Suppressor macrophage treated with lipopolysaccharide for 4 hours (primary cell): ENCODE measurements around the gene KIF26B.

ENCODE experiments used
- DNase-seq: peaks from one replicate; pipeline ENCODE4 v3.0.0-alpha.2; 2020

The KIF26B gene

DNA sequence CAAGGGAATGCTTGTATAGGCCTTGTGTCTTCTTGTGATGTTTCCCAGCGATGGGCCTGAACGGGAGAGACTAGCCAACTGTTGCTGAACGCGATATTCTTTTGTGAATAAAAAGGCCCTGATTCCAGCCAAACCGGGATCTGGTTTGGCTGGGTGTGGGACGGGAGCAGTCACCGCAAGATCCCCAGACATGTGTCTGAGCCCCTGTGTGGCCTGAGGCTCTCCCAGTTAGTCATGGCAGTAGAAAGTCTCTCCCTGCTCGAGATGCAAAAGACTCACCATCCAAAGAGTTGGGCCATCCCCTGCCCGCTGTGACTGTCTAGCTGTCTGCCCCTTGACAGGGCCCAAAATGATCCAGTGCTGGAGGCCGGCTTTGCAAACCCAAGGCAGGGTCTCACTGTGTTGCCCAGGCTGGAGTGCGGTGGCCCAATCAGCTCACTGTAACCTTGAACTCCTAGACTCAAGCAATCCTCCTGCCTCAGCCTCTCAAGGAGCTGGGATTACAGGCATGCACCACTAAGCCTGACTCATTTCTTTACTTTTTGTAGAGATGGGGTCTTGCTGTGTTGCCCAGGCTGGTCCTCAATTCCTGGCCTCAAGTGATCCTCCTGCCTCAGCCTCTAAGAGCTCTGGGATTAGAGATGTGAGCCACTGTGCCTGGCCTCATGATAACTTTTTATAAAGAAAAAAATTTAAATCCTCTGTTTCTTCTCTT is 56.4 kb downstream of the KIF26B start:
- DNase-seq, result no peak

DNA sequence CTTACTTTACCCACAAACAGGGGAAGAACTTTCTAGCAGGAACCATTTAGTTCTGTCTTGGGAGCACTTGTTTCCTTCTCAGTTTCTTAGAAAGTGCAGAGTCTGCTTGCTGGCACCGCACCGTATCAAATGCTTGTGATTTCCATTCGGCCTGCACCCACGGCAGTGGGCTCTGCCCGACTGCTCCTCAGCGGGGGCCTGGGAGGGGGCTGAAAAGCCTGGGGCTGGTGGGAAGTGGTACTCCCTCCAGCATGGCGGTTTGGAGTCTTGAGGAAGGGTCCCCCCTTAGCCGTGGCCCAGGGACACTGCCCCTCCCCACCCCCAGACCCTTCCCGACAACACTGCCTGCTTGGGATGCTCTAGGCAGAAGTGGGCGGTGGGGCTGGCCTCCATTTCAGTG is 57.0 kb downstream of the KIF26B start:
- DNase-seq, result no peak

DNA sequence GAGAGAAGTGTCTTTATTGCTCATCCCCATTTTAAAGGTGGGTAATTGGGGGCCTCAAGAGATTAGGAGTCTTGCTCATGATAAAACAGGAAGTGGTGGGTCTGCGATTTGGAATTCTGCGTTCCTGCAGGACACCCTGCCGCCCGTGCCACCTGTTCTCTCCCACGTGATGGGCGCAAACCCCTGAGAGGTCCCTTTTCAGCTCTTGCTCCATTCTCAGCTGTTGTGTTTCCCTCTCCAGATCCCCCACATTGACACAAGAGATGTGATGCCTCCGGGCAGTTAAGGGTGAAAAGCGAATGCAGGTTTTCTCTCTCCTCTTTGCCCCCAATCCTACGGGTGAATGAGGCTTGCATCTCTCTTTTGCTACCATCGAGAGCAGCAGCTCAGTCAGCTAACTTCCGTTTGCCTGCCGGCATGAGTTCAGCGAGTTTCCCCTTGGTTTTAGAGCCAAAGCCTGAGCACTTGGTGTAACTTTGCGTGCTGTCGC is 57.5 kb downstream of the KIF26B start:
- DNase-seq, result no peak

DNA sequence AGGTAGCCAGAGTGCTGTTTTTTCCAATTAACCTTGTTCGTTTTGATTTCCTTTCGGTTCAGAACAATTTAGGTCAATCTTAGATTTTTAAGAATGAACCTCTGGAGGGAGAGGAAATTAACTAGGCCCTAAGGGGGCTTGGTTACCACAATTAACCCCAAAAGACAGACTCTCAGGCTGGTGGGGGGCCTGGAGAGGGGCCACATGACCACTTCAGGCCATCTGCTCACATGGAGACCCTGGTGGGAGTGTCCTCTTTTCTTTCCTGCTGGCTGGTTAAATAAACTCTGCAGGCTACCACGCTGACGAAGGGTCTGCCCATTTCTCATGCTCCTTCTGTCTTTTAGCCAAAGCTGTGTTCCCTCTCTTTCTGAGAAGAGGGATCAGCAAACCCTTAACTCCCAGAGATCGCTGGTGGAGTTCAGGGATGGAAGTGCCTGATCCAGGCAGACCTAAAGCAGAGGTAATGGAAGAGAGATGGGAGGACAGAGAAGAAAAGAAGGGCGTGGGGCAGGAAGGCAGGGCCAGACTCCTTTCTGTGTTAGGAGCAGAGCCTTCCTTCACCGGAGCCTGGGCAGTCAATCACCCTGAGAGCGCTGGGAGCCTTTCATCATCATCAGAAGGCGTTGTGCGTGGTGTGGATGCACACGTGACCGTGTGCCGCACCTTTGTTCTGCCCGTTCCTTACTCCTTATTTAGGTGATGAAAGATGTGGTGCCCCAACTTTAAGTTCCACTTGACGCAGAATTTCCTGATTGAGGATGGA is 58.5 kb downstream of the KIF26B start:
- DNase-seq, result no peak

DNA sequence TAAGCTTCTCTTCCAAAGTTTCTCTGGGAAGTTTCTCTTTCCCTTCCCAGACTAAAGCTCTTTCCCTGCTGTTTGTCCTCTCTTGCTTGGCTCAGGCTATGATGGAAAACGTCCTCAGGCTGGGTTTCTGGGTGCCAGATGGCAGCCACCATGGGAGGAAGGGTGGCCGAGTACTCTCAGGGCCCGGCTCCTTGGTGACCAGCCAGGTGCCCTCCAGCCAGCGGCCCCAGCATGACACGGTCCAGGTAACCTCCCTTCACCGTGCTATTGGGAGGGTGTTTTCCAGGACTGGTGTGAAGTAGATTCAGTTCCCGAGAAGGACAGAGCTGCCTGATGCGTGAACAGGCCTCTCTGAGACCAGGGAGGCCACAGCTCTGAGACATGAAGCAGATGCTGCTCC is 60.3 kb downstream of the KIF26B start:
- DNase-seq, result no peak

DNA sequence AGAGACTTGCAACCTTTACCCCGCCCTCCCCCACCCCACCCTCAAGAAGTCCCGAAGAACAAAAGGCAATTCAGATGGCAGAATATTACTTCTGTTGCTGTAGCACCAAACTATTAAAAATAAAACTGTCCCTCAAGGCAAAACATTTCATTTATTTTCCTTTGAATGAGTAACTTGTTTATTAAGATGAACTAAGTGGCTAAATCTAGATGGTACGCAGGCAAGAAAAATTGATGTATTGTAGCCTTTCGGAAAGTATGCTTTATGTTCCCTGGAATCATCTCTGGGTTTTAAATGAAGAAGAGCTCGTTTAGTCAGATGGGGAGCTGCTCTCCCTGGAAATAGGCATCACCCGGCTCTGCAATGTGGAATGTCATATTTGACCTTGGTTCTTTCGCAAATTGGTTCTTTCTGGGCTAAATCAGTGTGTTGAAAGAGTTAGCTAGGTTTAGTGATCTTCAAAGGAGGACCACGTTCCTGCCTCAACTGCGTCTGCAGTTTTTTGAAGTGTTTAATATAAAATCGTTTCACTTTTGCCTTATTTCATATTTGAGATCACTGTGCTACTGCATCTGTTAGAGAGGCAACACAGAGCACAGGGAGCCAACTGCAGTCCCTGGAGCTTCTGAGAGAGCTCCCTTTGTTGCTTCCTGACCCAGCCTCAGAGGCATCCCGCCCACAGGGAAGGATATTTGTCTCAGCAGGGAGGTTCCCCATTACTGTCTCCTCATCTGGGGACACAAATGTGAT is 61.8 kb downstream of the KIF26B start:
- no peak for DNase-seq

DNA sequence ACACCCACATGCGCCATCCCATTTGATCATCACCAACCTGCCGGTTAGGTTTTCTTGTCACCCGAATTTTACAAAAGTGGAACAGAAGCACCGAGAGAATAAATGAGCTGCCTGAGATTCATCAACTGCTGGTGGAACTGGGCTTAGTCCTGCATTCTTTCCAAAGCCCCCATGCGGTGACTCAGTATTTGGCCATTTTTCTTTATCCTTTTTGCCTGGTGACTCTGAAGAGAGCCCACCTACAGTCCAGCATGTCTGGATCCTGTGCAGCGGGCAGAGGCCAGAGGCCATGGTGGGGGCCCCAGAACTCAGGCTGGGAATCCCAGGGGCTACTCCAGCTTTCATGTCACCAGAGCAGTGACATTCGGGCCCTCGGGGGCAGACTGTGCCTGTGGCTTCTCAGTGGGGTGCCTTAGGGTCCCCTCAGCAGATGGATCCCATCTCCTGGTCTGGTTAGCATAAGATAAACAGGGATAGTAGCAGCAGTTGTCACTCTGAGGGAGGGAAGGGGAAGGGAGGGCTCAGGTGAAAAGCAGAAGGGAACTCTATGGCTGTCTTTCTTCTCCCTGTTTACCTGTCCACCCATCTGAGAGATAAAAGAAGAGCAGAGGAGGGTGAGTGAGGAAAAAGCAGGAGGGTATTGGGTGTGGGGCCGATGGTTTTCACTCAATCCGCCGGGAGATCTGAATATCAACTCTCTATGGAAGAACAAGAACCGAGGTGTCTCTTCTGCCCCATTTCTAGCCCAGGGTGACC is 63.2 kb downstream of the KIF26B start:
- DNase-seq, result no peak

DNA sequence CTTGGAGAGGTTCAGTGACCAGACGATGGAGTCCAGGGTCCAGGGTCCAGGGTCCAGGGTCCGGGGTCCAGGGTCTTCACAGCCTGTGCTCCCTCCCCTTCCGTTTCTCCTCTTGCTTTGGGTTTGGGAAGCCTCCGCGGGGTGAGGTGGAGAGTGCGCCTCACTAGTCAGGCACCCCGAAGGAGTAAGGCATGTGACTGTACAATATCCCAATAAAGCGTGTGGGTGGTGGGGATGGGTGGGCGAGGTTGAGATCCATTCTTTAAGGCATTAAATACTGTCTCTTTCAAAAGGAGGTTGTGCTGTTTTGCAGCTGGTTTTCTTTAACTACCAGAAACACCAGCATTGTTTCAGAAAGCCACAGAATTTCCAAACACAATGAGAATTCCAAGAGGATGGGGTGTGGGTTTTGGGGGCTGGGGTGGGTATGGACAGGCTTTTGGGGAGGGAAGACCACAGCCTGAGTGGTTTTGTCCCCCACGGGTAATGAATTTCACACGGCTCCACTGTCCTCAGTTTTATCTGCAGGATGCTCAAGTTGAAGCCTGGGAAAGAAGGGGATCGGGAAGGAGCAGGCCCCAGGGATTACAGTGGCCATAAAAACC is 65.7 kb downstream of the KIF26B start:
- DNase-seq, result no peak

DNA sequence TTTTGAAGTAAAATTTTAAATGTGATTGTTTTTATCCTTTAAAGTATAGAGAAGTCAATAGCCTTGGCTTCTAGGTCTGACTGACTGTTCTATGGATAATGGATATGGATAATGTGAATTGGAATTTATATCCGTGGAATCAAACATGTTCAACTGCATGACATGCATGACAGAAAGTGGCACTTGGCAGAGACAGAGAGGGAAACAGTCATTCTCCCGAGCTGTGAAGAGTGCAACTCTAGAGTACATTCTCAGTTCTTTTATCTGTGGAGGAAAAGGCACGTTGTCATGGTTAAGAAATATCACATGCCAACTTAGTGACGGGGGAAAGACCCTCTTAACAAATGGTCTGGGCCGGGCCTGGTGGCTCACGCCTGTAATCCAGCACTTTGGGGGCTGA is 67.0 kb downstream of the KIF26B start:
- no peak for DNase-seq

DNA sequence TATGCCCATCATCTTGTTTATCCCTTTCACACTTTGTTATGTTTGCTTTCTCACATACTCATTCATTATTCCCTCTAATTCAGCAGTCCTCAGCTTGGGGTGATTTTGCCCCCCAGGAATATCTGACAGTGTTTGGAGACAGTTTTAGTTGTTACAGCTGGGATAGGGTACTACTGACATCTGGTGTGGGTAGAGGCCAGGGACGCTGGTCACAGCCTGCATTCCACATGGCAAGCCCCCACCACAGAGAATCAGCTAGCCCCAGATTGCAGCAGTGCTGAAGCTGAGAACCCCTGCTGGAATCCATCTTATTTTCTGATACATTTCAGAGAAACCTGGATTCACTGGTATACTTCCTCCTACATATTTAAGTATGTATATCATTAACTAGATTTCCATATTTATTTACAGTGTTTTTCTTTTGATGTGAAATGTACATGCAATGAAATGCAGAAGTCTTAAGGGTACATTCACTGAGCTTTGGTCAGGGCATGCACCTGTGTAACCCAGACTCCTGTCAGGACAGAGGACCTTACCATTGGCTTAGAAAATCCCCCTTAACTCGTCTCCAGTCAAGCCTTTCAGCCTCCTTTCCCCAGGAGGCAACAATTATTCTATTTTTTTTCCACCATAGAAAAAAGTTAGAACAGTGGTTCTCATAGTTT is 68.3 kb downstream of the KIF26B start:
- DNase-seq, result no peak

DNA sequence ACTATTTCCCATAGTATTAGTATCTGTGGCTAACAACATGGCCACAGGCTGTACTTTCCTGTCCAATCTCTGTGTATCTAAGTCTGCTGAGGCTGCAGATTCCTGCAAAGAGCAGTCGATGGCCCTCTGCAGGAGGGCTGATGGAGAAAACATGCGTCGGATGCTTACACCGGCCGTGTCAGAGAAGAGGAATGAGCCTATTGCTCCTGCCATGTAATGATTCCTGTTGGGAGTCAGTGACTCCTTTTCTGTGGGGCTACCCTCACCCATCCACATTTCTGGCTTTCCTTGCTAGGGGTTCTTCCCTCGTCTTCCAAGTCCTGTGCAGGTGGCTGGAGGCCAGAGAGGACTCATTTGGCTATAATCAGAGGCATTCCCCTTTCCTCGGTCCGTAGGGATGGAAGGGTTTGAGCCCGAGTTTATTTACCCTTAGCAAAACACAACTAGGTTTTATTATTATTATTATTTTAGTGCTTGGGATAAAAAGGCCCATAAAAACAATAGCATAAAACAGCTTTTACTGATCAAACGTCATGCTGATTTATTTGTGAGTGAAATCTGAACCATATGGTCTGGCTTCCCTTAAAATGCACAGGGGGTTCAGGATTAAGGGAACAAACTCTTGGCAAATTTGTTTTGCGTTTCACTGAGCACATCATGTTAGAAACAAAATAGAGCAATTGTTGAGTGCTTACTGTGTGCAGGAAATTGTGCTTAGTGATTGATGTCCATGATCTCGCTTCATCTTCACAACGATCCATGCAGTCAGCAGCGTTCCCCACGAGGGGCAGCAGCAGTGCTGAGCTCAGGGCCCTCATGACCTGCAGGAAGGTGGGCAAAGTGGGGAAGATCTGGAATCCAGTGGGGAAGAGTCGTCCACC is 70.8 kb downstream of the KIF26B start:
- no peak for DNase-seq

DNA sequence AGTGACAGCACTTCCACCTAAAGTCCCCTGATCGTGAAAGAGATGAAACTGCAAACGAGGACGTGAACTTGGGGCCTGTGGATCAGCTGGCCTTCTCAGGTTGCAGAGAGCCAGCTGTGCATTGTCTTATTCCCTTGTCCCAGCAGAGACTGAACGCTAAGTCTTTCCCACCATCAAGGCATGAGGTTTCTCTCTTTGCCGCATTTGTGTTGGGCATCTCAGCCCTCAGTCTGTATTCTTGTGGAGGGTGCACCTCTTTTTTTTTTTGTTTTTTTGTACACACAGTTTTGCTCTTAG is 71.4 kb downstream of the KIF26B start:
- no peak for DNase-seq

DNA sequence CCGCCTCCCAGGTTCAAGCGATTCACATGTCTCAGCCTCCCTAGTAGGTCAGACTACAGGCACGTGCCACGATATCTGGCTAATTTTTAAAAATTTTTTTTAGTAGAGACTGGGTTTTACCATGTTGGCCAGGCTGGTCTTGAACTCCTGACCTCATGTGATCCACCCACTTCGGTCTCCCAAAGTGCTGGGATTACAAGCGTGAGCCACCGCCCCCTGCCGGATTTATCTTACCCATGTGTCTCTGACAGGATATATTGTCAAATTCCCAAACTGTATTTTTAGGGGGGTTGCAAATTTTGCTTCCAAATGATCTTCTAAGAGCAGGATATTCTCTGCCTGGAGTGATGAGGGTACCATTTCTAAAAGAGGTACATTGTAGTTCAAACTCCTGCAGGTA is 74.3 kb downstream of the KIF26B start:
- no peak for DNase-seq

DNA sequence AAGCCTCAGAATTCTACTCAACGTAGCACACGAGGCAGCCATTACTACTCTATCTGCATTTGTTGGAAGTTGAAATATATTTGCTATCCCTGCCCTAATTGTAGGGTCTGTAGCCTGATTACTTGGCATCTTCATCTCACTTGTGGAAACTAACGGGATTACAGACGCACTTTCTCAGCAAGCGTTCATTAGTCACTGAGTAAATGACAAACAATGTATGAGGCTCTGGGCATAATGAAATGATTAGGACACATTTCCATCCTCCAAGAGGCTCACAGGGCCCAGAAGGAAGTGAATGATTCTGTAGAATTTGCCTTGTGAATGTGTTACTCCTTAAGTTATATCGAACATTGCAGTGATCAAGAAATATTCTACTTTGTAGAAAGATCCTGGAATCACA is 78.1 kb downstream of the KIF26B start:
- no peak for DNase-seq

DNA sequence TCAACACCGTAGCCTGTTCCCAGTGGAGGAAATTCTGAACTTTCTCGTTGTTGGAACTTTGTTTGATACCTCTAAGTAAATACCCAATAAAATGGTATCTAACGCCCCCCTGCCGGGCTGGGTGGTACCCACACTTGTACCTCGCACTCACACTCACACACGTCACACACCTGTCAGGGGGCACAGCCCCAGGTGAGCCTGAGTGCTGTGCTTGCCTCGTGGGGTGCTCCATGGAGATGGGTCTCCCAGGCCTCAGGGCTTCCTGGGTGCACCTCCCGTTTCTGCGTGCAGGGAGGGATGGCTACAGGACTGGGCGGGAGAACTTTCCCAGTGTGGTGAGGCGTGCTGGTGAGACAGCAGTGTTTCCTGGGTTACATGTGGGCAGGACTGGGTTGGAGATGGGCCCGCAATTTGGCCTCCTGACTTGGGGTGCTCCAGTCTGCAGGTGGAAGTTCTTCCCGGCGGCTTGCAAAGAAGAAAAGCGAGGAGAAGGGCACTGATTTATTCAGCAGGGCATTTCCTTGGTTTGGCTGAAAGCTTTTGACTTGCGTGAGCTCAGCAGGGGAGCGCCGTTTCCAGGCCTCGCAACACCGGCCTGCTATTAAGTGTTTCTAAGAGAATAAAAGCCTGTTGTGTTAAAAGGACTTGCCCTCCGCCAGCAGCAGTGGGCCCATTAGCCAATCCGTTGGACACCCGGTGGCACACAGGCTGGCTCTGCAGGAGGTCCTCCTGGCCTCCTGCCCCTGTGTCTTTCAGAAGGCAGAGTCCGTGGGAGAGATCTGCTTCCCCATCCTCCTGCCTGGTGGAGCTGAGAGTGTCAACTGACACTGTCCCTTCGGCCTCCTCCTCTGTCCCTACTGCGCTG is 79.7 kb downstream of the KIF26B start:
- no peak for DNase-seq

DNA sequence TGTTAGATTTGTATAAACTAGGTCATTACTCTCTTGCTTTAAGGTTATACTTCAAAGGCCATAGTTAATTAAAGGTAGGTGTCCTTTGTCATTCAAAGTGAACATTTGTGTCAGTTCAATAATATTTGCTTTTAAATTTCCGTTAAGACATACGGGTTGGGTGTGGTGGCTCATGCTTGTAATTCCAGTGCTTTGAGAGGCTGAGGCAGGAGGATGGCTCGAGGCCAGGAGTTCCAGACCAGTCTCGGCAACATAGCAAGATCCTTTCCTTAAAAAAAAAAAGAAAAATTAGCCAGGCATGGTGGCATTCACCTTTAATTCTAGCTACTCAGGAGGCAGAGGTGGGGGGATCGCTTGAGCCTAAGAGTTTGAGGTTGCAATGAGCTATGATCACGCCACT is 80.4 kb downstream of the KIF26B start:
- no peak for DNase-seq

DNA sequence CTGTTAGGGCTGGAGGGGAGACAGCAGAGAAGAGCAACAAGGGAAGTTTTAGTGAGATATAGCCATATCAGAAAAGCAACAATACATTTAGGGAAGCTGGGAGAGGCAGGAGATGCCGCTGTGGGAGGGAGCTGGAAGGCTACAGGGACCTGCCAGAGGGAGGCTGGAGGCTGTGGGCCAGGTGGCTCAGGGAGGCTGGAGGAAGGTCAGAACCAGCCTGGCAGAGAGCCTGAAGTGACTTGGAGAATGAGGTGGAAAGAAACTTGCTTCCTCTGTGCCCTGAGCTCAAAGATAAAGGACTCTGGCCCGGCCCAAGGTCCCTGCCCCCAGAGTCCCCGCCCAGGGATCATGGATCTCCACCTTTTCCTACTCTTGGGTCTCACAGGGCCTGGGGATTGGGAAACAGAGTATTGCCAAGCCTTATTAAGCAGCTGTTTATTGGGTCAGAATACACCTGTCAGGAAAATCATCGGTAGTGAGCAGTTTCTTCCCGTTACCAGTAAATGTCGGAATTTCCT is 85.9 kb downstream of the KIF26B start:
- DNase-seq, result no peak

DNA sequence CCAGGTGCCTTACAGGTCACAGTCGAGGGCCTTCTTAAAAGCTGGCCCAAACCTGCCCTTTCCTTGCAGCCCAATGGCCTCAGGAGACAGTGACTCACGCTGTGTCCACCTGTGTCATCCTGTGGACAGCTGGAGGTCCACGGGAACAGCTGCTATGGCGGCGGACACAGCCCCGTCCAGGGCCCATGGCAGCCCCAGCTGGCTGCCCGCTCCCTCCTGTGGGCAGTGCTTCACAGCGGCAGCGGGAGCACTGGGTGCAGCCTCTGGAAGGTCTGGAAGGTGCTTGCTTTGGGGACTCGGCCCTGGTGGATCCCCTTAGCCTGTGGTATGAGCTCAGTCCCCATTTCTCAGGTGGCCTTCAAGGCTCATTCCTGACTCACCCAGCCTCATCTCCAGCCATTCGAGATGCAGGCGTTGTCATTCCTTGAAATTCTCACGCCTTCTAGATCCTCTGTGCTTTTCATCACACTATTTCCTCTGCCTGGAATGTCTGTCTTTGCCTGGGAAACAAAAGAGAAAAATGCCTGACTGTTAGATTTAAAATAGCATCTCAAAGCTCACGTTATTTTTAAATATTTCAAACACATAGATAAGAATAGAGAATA is 86.8 kb downstream of the KIF26B start:
- DNase-seq, result no peak

DNA sequence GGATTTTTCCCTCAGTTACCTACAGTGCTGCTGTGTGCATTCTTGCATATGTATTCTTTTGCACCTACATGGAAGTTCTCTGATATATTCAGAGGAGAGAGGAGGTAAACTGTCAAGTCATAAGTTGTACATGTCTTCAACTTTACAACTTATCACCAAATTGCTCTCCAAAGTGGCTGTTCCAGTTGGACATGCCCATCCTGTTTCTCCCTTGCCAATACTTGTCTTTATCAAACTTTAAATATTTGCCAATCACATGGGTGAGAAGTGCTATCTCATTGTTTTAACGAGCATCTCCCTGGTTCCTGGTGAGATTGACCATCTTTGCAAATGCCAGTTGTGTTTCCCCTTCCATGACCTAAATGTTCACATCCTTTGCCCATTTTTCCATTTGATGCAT is 88.2 kb downstream of the KIF26B start:
- no peak for DNase-seq
